H9 (cell line): ENCODE data around the gene TMCC2. TPM values are rescaled to one million over a fixed set of nuclear protein-coding genes. Genes with fewer than 3 reads are reported as not detected.

Experiments used
- DNase-seq: peaks from one replicate; pipeline ENCODE4 v3.0.0-alpha.2; 2017
- H2AFZ ChIP-seq: one replicate; pipeline ENCODE4 v1.6.1; 2013; ENCODE audit warnings: mild to moderate bottlenecking, low read length, control low read depth, moderate library complexity
- H2AK5ac ChIP-seq: 2 replicates; pipeline ENCODE4 v1.6.1; 2013; ENCODE audit warnings: low read length, control low read depth, mixed read lengths; ENCODE audit not compliant: insufficient read length
- H2BK120ac ChIP-seq: one replicate; pipeline ENCODE4 v1.6.1; 2013; ENCODE audit warnings: low read depth, mild to moderate bottlenecking, low read length, control low read depth, inconsistent platforms; ENCODE audit not compliant: poor library complexity, severe bottlenecking
- H2BK12ac ChIP-seq: 2 replicates; pipeline ENCODE4 v1.6.1; 2013; ENCODE audit warnings: low read length, control low read depth, mixed read lengths, low read depth; ENCODE audit not compliant: insufficient read length
- H2BK15ac ChIP-seq: 2 replicates; pipeline ENCODE4 v1.6.1; 2013; ENCODE audit warnings: low read depth, low read length, control low read depth
- H2BK20ac ChIP-seq: one replicate; pipeline ENCODE4 v1.6.1; 2013; ENCODE audit warnings: low read depth, mild to moderate bottlenecking, low read length, control low read depth, inconsistent platforms; ENCODE audit not compliant: poor library complexity, severe bottlenecking
- H2BK5ac ChIP-seq: 2 replicates; pipeline ENCODE4 v1.6.1; 2013; ENCODE audit warnings: low read length, control low read depth, mixed read lengths; ENCODE audit not compliant: insufficient read length
- H3K14ac ChIP-seq: 2 replicates; pipeline ENCODE4 v1.6.1; 2013; ENCODE audit warnings: low read length, control low read depth; ENCODE audit not compliant: insufficient read depth
- H3K18ac ChIP-seq: 2 replicates; pipeline ENCODE4 v1.6.1; 2013; ENCODE audit warnings: low read depth, mild to moderate bottlenecking, mixed read lengths, low read length, control low read depth; ENCODE audit not compliant: insufficient read length
- H3K23ac ChIP-seq: 2 replicates; pipeline ENCODE4 v1.6.1; 2013; ENCODE audit warnings: low read length, control low read depth, mixed read lengths, low read depth; ENCODE audit not compliant: insufficient read length
- H3K23me2 ChIP-seq: 2 replicates; pipeline ENCODE4 v1.6.1; 2013; ENCODE audit warnings: low read depth, mild to moderate bottlenecking, mixed read lengths, low read length, control low read depth; ENCODE audit not compliant: insufficient read length, poor library complexity, severe bottlenecking
- H3K27ac ChIP-seq: 2 replicates; pipeline ENCODE4 v1.5.1; 2013; ENCODE audit warnings: low read length, control low read depth, mixed read lengths, low read depth; ENCODE audit not compliant: insufficient read length
- H3K27me3 ChIP-seq: 2 replicates; pipeline ENCODE4 v1.6.1; 2013; ENCODE audit warnings: low read length, control low read depth, inconsistent platforms; ENCODE audit not compliant: insufficient read depth
- H3K4ac ChIP-seq: 2 replicates; pipeline ENCODE4 v1.6.1; 2013; ENCODE audit warnings: low read depth, mild to moderate bottlenecking, control low read depth, inconsistent platforms, low read length, moderate library complexity
- H3K4me1 ChIP-seq: 2 replicates; pipeline ENCODE4 v1.6.1; 2013; ENCODE audit warnings: low read length, control low read depth, inconsistent platforms; ENCODE audit not compliant: insufficient read depth
- H3K4me2 ChIP-seq: 2 replicates; pipeline ENCODE4 v1.6.1; 2013; ENCODE audit warnings: low read length, control low read depth, mixed read lengths; ENCODE audit not compliant: insufficient read length, insufficient read depth
- H3K56ac ChIP-seq: 2 replicates; pipeline ENCODE4 v1.6.1; 2013; ENCODE audit warnings: low read depth, mild to moderate bottlenecking, mixed read lengths, low read length, control low read depth; ENCODE audit not compliant: insufficient read length
- H3K79me1 ChIP-seq: 2 replicates; pipeline ENCODE4 v1.6.1; 2013; ENCODE audit warnings: low read depth, mild to moderate bottlenecking, moderate library complexity, low read length, control low read depth, inconsistent platforms; ENCODE audit not compliant: insufficient read depth, poor library complexity, severe bottlenecking
- H3K79me2 ChIP-seq: 2 replicates; pipeline ENCODE4 v1.6.1; 2013; ENCODE audit warnings: low read length, control low read depth, inconsistent platforms; ENCODE audit not compliant: insufficient read depth
- H3K9ac ChIP-seq: 2 replicates; pipeline ENCODE4 v1.6.1; 2013; ENCODE audit warnings: low read length, control low read depth, mixed read lengths; ENCODE audit not compliant: insufficient read length; ENCODE audit errors: extremely low read depth
- H3K9me3 ChIP-seq: one replicate; pipeline ENCODE4 v1.6.1; 2013; ENCODE audit warnings: low read depth, low read length, inconsistent platforms; ENCODE audit not compliant: control insufficient read depth
- H3T11ph ChIP-seq: one replicate; pipeline ENCODE4 v1.6.1; 2013; ENCODE audit warnings: mild to moderate bottlenecking, low read length, control low read depth, inconsistent platforms
- H4K20me1 ChIP-seq: one replicate; pipeline ENCODE4 v1.6.1; 2013; ENCODE audit not compliant: control insufficient read depth, insufficient read length, insufficient read depth
- H4K5ac ChIP-seq: 2 replicates; pipeline ENCODE4 v1.6.1; 2013; ENCODE audit warnings: low read depth, mild to moderate bottlenecking, mixed read lengths, low read length, control low read depth; ENCODE audit not compliant: insufficient read length
- H4K8ac ChIP-seq: replicated peaks from 2 replicates; pipeline ENCODE4 v1.6.1; 2013; ENCODE audit warnings: low read length, control low read depth, mixed read lengths, low read depth; ENCODE audit not compliant: insufficient read length
- H4K91ac ChIP-seq: 2 replicates; pipeline ENCODE4 v1.6.1; 2013; ENCODE audit warnings: low read depth, mild to moderate bottlenecking, moderate library complexity, mixed read lengths, low read length, control low read depth; ENCODE audit not compliant: insufficient read length
- H3K27ac Mint-ChIP-seq, 3 experiments: 2 replicates in 2 of 3; 3 replicates in 1 of 3; pipeline ENCODE4 v1.8.0; 2020 to 2021; ENCODE audit warnings: mixed read lengths in 3 of 3, mild to moderate bottlenecking in 1 of 3, moderate library complexity in 1 of 3
- H3K27me3 Mint-ChIP-seq: 2 replicates; pipeline ENCODE4 v1.8.0; 2021; ENCODE audit warnings: low read depth, mild to moderate bottlenecking, moderate library complexity, mixed read lengths
- H3K36me3 Mint-ChIP-seq, 3 experiments: 2 replicates in 2 of 3; 3 replicates in 1 of 3; pipeline ENCODE4 v1.8.0; 2020 to 2021; ENCODE audit warnings: low read depth in 3 of 3, mixed read lengths in 3 of 3; ENCODE audit not compliant: insufficient read depth in 1 of 3
- H3K4me1 Mint-ChIP-seq, 2 experiments: 2 replicates each; pipeline ENCODE4 v1.8.0; 2020; ENCODE audit warnings: mixed read lengths in 2 of 2
- H3K4me3 Mint-ChIP-seq, 2 experiments: 2 replicates in 1 of 2; 3 replicates in 1 of 2; pipeline ENCODE4 v1.8.0; 2020 to 2021; ENCODE audit warnings: mild to moderate bottlenecking in 2 of 2, mixed read lengths in 2 of 2, moderate library complexity in 1 of 2
- H3K9me3 Mint-ChIP-seq, 2 experiments: 2 replicates in 1 of 2; 3 replicates in 1 of 2; pipeline ENCODE4 v1.8.0; 2020; ENCODE audit warnings: mild to moderate bottlenecking in 2 of 2, mixed read lengths in 2 of 2, moderate library complexity in 1 of 2
- CTCF ChIP-seq: fragments of 200-600 bp; sonication (generic); conservative IDR thresholded peaks from 3 replicates; pipeline ENCODE4 v1.8.0; 2021; ENCODE audit warnings: antibody characterized with exemption, mild to moderate bottlenecking
- WGBS: extraction: QIAGEN DNeasy Blood & Tissue Kit; methylation state at CpG from one replicate; pipeline ENCODE4 v1.1.7; 2013; ENCODE audit warnings: missing lambda C conversion rate, low lambda C conversion rate, mixed read lengths; ENCODE audit not compliant: insufficient read length; ENCODE audit errors: extremely low coverage; 5-methylcytosine and 5-hydroxymethylcytosine counted together
- total RNA-seq: library from RNA; stranded (reverse); gene quantifications from 2 replicates; pipeline ENCODE4 v1.2.1, GENCODE V29; 2021

Gene TMCC2
- total RNA-seq, 1 experiment from 2014 or later, result 11.7 TPM

- no CpG with 5 or more reads among the region's 9 CpGs for WGBS
- H3K23ac ChIP-seq, result no peak overlapping the region
- Mint-ChIP-seq H3K4me1 (peaks cover 62 to 77% of the 10 kb centered on the region in 2 experiments), H3K36me3 (peaks cover 14 to 28% (median 28%) of the 10 kb centered on the region in 3 experiments), H3K9me3 (no peaks in the 10 kb centered on the region; a peak in 1 of 5 replicates), H3K4me3 (no peak overlapping the region; a peak in 3 of 5 replicates), H3K27me3 (no peaks in the 10 kb centered on the region), H3K27ac (peak overlapping the region; percentile 100)
- H4K8ac ChIP-seq, result no peak overlapping the region
- no peak overlapping the region for H3K14ac ChIP-seq
- no peak overlapping the region for H2BK5ac ChIP-seq
- no peak overlapping the region for H2BK120ac ChIP-seq
- H3K56ac ChIP-seq, result no peak overlapping the region
- DNase-seq, result no peak
- no peak for TF ChIP-seq CTCF
- H2AFZ ChIP-seq, result no peak overlapping the region
- H3T11ph ChIP-seq, result no peak overlapping the region
- H3K9me3 ChIP-seq, result no peaks in the 10 kb centered on the region
- H2BK12ac ChIP-seq, result no peak overlapping the region
- no peak overlapping the region for H3K18ac ChIP-seq
- H3K4me1 ChIP-seq, result peaks cover 15% of the 10 kb centered on the region; the same call in 1 of the 2 replicates
- peaks cover 5% of the 10 kb centered on the region for H3K23me2 ChIP-seq
- no peak overlapping the region for H4K5ac ChIP-seq
- H3K9ac ChIP-seq, result no peak overlapping the region
- no peak overlapping the region for H3K4ac ChIP-seq
- no peak overlapping the region for H2BK15ac ChIP-seq
- no peaks in the 10 kb centered on the region for H3K27me3 ChIP-seq
- no peaks in the 10 kb centered on the region for H3K79me2 ChIP-seq
- H4K91ac ChIP-seq, result no peak overlapping the region
- H3K27ac ChIP-seq, result peak overlapping the region; percentile 99
- H3K79me1 ChIP-seq, result no peaks in the 10 kb centered on the region
- no peak overlapping the region for H2BK20ac ChIP-seq
- H3K4me2 ChIP-seq, result no peak overlapping the region
- no peaks in the 10 kb centered on the region for H4K20me1 ChIP-seq
- H2AK5ac ChIP-seq, result no peak overlapping the region
These were observed 72.4 kb downstream of the TMCC2 start for GRCh38 chr1:205300149-205300548.
